Daoy (cell line): Measurements from ENCODE around the gene PPARG. TPM values are rescaled to one million over a fixed set of nuclear protein-coding genes. Genes with fewer than 3 reads are reported as not detected.
A peak's percentile ranks its signal among the peaks of the same experiment; 100 is the strongest.
"Not testable (repeated sequence)": the region's sequence is repeated elsewhere in the genome, so short reads cannot be mapped to it uniquely, and the experiment has no call there.

ENCODE experiments used
- DNase-seq: peaks from one replicate; pipeline ENCODE4 v3.0.0-alpha.2; 2015; ENCODE audit warnings: low read depth
- total RNA-seq: library from RNA; depleted of rRNA; stranded (reverse); fragments of >200 nt; shearing (Covaris generic); gene quantifications from 2 replicates; pipeline ENCODE4 v1.2.3, GENCODE V29; 2014

PPARG gene
- total RNA-seq, 1 experiment from 2014 or later: 76.2 TPM

DNA sequence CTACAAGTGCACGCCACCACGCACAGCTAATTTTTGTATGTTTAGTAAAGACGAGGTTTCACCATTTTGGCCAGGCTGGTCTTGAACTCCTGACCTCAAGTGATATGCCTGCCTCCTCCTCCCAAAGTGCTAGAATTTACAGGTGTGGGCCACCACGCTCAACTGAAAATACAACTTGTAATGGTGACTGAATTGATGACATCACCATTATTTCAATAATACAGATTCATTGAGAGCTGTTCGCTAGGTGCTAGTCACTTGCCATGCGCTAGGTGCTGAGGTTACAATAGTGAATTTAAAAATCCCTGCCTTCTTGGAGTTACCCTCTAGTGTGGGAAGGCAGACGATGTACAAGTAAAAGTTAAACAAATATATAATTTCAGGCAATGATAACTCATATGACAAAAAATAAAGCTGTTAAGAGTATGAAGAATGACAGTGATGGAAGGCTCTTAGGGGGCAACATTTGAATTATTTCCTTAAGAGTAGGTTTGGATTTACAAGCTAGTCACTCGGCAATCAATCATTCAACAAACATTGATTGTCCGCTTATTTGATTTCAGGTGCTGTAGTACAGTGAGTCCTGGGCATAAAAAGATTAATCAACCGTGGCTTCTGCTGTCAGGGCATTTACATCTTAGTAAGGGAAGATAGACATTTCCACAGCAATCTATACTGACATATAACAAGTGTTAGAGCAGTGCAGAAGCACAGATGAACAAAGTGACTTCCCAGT is 9.1 kb upstream of the PPARG start:
- DNase-seq: no peak

DNA sequence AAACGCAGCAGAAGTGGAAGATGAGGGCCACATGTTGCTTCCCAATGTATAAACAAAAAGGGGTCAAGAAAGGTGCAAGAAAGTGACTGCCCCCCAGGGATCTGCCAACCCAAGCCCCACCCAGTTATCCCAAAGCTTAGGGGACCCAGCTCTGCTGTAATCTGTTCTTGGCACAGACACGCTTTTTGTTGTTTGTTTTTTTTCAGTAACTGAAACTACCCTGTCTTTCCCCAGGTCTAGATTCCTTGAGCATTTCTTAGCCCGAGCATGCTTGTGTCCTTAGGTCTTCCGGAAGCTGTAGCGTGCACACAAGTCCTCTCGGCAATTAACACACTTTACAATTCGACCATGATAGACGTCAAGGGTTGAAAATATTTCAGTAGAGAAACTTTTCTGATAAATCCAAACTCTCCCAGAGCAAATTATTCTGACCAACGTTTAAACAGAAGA is 8.5 kb upstream of the PPARG start:
- no peak for DNase-seq

DNA sequence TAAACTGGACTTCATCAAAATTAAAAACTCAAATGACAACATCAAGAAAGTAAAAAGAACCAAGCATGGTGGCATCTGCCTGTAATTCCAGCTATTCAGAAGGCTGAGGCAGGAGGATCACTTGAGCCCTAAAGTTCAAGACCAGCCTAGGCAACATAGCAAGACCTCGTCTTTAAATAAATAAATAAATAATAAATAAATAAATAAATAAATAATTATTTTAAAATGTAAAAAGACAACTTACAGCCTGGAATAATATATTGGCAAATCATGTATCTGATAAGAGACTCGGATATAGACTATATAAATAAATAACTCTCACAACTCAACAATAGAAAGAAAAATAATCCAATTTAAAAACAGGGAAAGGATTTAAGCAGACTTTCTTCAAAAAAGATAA is 4.3 kb upstream of the PPARG start:
- no peak for DNase-seq

- no peak for DNase-seq
These were observed 3.8 kb upstream of the PPARG start for GRCh38 chr3:12285003-12285555.

DNA sequence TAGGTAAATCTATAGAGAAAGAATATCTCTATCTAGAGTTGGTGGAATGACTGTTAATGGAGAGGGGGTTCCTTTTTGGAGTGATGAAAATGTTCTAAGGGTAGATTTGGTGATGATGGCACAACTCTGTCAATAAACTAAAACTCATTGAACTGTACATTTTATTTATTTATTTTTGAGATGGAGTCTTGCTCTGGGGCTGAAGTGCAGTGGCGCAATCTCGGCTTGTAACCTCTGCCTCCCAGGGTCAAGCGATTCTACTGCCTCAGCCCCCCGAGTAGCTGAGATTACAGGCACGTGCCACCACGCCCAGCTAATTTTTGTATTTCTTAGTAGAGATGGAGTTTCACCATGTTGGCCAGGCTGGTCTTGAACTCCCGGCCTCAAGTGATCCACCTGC is 3.1 kb upstream of the PPARG start:
- not testable (repeated sequence) for DNase-seq

GRCh38 chr3:12286504-12286903 is 2.4 kb upstream of the PPARG start:
- no peak for DNase-seq

DNA sequence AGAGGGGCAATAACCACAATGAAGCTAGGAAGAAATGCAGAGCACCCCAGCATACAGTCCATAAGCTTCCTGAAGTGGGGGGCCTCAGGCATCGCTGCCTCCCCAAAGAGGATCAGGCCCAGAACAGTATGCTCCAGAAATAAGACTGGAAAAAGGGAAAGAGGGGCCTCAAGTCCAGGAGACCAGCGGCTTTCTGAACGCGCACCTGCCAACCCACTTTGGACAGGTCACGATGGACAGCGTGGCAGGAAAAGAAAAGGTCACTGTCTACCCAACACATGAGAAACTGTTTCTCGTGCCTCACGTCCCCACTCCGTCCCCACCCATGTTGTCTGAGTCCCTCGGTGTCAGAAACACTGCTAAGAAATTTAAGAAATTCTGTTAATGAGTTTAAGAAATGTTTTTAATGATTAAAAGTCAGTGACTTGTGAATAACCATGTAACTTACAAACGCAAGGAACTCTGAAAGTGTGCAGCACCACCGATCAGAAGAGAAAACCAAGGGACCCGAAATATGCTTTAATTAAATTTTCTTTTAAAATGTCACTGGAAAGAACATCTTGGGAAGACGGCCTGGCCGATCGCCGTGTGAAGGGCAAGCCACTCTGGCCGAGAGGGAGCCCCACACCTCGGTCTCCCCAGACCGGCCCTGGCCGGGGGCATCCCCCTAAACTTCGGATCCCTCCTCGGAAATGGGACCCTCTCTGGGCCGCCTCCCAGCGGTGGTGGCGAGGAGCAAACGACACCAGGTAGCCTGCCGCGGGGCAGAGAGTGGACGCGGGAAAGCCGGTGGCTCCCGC is 1.7 kb upstream of the PPARG start:
- DNase-seq: peak; percentile 34

GRCh38 chr3:12287727-12288181 is 1.1 kb upstream of the PPARG start:
- DNase-seq: peak; percentile 49

GRCh38 chr3:12289524-12289923 is 654 bp downstream of the PPARG start:
- DNase-seq: no peak

GRCh38 chr3:12292770-12293169 is 3.9 kb downstream of the PPARG start:
- DNase-seq: no peak

GRCh38 chr3:12294885-12295580 is 6.2 kb downstream of the PPARG start:
- peak; percentile 41 for DNase-seq

GRCh38 chr3:12296511-12296910 is 7.6 kb downstream of the PPARG start:
- no peak for DNase-seq

DNA sequence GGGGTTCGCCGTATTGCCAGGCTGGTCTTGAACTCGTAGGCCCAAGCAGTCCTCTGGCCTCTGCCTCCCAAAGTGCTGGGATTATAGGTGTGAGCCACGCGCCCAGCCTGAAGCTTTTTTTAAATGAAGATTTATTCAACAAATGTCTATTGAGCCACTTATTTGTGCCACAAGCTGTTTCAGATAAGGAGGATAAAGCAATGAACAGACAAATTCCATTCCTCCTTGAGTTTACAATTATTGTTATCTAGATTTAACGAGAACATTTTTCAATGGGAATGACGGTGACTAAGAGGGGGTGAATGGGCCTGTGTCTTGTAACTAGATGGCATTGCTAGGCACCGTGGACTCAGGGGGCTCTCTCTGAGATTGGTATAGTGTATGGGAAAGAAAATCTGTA is 10.2 kb downstream of the PPARG start:
- no peak for DNase-seq

DNA sequence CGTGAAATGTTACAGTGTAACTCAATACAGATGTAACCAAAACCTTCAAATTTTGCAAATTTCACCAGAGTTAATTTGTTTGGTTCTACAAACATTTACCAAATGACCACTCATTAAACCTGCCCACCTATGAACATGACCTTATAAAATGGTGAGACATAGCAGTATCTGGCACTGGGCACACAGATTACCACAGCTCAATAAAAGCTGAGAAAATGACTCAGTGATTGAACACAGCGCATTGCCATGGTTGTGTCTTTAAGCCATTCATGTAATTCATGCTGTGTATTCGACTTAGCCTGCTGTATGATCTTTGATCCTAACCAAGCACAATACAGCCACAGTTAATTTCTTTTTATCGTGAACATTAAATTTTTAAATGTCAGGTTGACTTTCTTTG is 11.3 kb downstream of the PPARG start:
- DNase-seq: peak; percentile 61

DNA sequence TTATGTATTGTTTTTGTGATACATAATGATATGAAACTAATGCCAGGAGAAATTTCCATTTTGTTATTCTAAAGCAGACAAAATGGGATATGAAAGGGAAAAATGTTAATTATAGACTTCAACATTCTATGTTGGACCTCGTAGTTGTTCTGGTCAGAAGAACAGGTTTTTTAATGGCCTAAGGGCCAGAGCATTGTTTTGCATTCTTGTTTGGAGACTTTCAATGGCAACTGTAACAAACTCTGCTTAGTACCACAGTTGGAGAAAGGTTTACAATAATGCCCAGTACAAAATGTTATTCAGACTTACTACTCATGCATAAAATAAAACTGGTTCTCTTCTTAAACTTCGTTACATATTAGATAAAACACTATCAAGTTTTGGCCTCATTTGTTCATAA is 12.2 kb downstream of the PPARG start:
- no peak for DNase-seq

GRCh38 chr3:12301513-12301912 is 12.6 kb downstream of the PPARG start:
- no peak for DNase-seq

GRCh38 chr3:12302564-12302963 is 13.7 kb downstream of the PPARG start:
- no peak for DNase-seq

DNA sequence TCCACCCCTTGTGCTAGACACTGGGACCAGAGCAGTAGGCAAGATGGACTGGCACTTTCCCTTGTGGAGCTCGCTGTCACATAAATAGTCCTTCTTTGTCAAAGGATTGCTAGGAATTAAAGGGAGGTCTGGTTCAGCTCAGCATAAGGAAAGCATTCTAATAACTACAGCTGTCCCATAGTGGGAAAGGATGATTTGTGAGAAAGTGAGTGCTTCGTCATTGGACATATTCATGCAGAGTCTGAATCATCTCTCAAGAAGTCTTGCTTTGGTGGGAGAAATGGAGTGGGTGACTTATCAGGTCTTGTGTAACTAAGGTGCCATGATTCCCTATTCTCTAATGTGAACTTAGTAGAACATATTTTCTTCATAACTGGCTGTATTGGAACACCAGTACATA is 14.7 kb downstream of the PPARG start:
- DNase-seq: peak; percentile 68

DNA sequence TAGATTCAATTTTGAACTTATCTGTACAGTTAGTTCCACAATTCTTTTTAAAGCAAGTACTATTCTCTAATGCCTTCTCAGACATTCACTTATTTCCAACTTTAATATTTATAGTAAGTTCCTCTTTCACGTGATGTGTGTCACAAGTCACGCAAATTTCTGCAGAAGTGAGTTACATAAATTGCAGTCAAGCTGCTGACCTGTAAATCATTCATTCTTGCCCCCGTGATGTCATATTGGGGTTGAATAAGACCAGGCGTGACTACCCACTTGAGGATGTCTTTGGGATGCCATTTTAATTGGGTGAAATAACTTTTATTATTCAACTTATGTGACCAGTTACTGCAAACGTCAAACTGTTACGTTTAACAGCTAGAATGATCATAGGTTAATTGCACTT is 15.1 kb downstream of the PPARG start:
- DNase-seq: no peak

DNA sequence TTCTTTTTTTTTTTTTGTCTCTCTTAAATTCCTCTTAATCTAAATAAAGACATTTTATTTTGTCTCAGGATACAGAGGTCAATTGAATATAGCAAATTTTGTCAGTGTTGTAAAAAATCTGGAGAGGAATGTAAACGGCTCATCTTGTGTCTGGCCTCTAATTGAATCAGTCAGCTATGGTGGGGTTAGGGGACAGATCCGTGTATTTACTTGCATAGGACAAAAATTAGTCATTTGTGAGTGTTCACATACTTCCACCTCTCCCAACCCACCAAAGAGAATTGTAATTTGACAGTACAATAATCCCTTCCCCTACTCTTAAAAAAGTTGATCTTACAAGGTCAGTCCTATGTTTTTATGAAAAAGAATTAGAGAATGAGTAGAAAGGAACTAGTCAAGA is 18.3 kb downstream of the PPARG start:
- no peak for DNase-seq

DNA sequence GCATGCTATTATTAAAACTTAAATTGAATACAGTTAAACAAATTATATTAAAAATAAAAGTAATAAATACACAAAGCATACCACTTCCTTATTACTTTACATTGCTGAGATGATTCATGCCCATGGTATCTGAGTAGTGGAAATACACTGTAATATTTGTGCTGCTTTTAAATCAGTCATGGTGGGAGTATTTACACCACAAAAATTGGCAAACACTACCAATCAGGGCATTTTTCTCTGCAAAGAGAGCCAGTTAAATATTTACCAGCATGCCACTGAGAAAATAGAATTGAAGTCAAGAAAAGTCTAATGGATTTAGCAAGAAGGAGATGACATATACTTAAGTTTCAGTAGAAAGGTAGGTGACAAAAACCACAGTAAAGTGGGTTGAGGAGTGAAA is 19.6 kb downstream of the PPARG start:
- peak; percentile 51 for DNase-seq

- no peak for DNase-seq
These were observed 20.8 kb downstream of the PPARG start for GRCh38 chr3:12309716-12310115.
